HG03432 (cell line): ENCODE results near the gene GYS1.
A peak's percentile ranks its signal among the peaks of the same experiment; 100 is the strongest.
"Not testable (repeated sequence)": the region's sequence is repeated elsewhere in the genome, so short reads cannot be mapped to it uniquely, and the experiment has no call there.

Experiments used
- ATAC-seq: cut with Tn5 transposase; IDR thresholded peaks from one replicate; pipeline ENCODE4 v1.9.1; 2021; ENCODE audit warnings: mild to moderate bottlenecking, moderate library complexity; ENCODE audit not compliant: unreplicated experiment

Gene GYS1

DNA sequence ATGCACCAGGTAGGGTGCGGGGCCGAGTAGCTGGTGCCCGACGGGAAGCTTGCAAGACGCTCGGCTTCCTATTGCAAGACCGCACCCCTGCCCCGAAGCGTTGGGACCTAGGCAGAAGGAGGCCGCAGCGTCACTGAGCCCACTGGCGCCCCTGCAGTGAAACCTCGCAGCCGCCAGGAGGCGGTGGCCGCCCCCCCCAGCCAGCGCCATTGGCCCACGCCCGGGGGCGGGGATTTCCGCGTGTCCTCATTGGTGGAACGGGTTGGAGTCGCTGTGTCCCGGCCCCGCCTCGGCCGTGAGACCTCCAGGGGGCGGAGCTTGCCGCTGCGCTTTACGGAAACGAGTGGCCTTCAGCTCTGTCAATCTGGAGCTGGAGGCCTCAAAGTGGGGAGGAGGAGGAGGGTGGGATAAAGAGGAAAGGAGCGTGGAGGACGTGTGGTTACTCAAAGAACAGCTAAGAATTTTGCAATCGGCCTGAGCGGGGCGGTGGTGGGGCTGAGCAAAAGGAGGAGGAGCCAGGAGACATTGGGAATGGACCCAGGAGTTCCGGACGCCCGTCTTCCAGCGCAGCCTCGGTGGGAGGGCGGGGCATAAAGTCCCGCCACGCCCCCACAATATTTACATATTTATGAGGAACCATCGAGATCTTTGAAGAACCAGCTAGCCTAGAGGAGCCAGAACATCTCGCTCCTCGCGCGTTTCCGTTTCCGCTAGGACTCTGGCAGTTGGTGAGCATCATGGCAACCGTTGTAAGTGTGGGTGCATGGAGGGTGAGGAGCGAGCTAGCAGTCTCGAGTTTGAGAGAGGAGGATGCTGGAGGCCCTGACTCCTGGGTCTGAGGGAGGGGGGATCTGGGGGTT, at the start of gene GYS1, which contains the start of gene RUVBL2:
GYS1 (minus strand) TSS at position 135 of the 860 bp plus-strand sequence. CDS start 197 bp downstream, outside the sequence.
RUVBL2 (plus strand) TSS at position 713 of the 860 bp plus-strand sequence; CDS start at position 738, 25 bp downstream.
- ATAC-seq, result peak; percentile 86

DNA sequence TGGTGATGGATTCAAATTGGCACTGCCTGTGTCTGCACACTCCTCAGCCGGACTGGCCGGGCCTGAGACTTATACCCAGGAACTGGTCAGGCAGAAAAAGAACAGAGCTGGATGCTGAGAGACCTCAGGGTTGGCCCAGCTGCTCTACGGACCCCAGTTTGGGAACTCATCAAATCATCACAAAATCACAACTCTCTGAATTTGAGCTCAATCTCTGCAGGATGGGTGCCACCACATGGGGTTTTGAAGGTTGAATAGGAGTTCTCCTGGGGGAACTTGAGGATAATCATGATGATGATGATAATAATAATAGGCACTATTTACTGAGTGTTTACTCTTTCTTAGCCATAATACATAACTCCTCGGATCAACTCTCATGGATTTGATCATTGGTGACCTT, 49.6 kb upstream of the GYS1 start:
- not testable (repeated sequence) for ATAC-seq

DNA sequence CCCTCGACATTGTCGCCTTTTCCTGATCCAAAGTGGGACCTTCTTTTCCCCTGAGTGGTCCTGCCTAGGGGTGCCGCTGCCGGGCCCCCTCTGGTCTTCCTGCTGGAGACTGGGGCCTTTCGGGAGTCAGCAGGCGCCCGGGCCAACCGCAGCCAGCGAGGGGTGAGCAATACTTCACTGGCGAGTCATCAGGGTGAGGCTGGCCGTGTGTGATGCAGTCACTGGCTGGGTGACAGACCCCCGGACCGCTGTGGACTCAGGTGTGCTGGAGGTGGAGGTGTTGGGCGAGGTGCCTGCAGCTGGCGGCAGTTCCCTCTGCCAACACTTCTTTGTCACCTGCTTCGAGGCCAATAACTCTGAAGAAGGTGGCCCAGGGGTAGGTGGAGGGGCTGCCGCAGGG, 49.1 kb upstream of the GYS1 start:
- no peak for ATAC-seq

DNA sequence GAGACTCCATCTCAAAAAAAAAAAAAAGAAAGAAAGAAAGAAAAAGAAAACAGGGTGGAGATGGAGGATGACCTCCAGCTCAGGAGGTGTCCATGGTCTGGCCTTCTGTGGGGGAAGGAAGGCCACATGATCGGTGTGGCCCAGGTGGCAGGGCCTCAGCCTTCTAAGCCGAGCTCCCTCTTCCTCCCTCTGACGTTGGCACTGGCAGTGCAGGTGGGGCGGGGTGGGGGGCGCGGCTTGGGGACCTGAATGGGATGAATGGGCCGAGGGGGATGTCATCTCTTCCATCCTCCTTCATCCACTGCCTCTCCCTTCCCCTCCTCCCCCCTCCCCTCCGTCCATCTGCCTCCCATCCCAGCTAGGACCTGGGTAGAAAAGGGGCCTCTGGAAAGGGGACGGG, 46.6 kb upstream of the GYS1 start:
- ATAC-seq, result not testable (repeated sequence)

DNA sequence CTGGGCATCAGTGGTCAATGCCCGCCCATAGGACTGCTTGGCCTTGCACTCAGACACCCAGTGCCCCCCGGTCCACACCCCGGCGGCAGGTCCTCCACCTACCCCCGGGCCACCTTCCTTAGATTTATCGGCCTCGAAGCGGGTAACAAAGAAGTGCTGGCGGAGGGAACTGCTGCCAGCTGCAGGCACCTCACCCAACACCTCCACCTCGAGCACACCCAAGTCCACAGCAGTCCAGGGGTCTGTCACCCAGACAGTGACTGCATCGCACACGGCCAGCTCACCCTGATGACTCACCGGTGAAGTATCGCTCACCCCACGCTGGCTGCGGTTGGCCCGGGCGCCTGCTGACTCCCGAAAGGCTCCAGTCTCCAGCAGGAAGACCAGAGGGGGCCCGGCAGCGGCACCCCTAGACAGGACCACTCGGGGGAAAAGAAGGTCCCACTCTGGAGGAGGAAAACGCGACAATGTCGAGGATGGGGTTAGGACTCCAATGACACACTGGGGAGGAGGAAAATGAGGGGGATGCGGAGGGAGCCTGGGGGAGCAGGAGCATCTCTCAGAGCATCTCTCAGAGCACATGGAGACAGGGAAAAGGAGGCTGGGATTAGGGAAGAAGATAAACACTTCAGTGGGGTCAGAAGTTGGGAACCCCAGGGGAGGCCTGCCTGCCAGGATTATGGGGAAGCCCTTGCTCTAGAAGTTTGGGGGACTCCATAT, 45.6 kb upstream of the GYS1 start:
- not testable (repeated sequence) for ATAC-seq

DNA sequence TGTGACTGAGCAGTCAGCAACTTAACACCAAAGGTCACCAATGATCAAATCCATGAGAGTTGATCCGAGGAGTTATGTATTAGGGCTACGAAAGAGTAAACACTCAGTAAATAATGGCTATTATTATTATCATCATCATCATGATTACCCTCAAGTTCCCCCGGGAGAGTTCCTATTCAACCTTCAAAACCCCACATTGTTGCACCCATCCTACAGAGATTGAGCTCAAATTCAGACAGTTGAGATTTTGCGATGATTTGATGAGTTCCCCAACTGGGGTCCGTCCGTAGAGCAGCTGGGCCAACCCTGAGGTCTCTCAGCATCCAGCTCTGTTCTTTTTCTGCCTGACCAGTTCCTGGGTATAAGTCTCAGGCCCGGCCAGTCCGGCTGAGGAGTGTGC, 45.0 kb upstream of the GYS1 start:
- ATAC-seq, result not testable (repeated sequence)

DNA sequence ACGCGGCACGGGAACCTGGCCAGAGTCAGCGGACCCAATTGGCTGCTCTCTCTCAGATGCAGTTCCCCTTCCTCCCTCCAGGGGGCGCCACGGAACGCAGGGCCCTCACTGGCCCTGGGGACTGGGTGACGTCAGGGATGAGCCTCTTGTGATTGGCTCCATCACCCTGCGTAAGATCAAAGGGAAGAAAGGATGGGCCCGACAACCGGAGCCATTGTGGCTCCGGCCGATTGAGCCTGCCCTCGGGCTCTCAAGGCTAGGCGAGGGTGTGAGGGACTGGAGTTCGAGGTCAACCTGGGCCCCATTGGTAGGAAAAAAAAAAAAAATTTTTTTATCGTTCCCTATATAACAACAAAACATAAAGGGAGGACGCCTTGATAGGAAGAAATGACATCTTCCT, 43.7 kb upstream of the GYS1 start, which contains the start of gene CGB1:
CGB1 (minus strand) TSS at position 81 of the 400 bp plus-strand sequence. CDS start 184 bp downstream, outside the sequence.
- not testable (repeated sequence) for ATAC-seq

DNA sequence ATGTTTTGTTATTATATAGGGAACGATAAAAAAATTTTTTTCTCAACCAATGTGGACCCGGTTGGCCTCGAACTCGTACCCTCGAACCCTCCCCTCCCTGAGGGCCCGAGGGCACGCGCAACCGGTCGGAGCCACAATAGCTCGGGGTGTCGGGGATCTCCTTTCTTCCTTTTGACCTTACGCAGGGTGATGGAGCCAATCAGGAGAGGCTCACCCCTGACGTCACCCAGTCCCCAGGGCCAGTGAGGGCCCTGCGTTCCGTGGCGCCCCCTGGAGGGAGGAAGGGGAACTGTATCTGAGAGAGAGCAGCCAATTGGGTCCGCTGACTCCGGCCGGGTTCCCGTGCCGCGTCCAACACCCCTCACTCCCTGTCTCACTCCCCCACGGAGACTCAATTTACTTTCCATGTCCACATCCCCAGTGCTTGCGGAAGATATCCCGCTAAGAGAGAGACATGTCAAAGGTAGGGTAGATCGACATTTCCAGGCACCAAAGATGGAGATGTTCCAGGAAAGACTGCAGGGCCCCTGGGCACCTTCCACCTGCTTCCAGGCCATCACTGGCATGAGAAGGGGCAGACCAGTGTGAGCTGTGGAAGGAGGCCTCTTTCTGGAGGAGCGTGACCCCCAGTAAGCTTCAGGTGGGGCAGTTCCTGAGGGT, 38.7 kb upstream of the GYS1 start, which contains the start of gene CGB2:
CGB2 (plus strand) TSS at position 249 of the 660 bp plus-strand sequence; CDS start at position 455, 206 bp downstream.
- ATAC-seq, result not testable (repeated sequence)

DNA sequence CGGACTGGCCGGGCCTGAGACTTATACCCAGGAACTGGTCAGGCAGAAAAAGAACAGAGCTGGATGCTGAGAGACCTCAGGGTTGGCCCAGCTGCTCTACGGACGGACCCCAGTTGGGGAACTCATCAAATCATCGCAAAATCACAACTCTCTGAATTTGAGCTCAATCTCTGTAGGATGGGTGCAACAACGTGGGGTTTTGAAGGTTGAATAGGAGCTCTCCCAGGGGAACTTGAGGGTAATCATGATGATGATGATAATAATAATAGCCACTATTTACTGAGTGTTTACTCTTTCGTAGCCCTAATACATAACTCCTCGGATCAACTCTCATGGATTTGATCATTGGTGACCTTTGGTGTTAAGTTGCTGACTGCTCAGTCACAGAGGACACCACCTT, 37.2 kb upstream of the GYS1 start:
- ATAC-seq, result not testable (repeated sequence)

DNA sequence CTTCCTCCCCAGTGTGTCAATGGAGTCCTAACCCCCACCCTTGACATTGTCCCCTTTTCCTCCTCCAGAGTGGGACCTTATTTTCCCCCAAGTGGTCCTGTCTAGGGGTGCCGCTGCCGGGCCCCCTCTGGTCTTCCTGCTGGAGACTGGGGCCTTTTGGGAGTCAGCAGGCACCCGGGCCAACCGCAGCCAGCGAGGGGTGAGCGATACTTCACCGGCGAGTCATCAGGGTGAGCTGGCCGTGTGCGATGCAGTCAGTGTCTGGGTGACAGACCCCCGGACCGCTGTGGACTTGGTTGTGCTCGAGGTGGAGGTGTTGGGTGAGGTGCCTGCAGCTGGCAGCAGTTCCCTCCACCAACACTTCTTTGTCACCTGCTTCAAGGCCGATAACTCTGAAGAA, 36.6 kb upstream of the GYS1 start:
- ATAC-seq, result not testable (repeated sequence)

DNA sequence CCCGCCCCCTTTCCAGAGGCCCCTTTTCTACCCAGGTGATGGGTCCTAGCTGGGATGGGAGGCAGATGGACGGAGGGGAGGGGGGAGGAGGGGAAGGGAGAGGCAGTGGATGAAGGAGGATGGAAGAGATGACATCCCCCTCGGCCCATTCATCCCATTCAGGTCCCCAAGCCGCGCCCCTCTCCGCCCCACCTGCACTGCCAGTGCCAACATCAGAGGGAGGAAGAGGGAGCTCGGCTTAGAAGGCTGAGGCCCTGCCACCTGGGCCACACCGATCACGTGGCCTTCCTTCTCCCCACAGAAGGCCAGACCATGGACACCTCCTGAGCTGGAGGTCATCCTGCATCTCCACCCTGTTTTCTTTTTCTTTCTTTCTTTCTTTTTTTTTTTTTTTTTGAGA, 35.6 kb upstream of the GYS1 start:
- ATAC-seq, result not testable (repeated sequence)

DNA sequence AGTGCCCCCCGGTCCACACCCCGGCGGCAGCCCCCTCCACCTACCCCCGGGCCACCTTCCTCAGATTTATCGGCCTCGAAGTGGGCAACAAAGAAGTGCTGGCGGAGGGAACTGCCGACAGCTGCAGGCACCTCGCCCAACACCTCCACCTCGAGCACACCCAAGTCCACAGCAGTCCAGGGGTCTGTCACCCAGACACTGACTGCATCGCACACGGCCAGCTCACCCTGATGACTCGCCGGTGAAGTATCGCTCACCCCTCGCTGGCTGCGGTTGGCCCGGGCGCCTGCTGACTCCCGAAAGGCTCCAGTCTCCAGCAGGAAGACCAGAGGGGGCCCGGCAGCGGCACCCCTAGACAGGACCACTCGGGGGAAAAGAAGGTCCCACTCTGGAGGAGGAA, 32.5 kb upstream of the GYS1 start:
- not testable (repeated sequence) for ATAC-seq

DNA sequence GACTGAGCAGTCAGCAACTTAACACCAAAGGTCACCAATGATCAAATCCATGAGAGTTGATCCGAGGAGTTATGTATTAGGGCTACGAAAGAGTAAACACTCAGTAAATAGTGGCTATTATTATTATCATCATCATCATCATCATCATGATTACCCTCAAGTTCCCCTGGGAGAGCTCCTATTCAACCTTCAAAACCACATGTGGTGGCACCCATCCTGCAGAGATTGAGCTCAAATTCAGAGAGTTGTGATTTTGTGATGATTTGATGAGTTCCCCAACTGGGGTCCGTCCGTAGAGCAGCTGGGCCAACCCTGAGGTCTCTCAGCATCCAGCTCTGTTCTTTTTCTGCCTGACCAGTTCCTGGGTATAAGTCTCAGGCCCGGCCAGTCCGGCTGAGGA, 32.0 kb upstream of the GYS1 start:
- not testable (repeated sequence) for ATAC-seq

DNA sequence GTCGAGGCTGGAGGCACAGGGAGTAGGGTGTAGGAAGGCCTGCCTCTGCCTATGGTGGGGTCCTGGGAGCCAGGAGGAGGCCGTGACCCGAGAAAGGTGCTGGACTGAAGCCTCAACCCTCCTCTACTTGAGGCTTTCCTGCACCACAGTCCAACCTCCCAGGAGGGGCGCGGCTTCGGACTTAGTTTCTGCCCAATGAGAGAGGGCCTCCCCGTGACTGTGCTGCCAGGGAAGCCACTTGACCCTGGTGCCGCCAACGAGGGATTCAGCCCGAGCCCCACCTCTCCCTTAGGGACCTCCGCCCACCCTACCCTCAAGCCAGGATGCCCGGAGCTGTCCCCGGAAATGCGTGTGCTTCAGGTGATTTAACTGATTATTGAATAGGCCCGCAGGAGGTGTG, 31.1 kb upstream of the GYS1 start, which contains the start of gene CGB3:
CGB3 (minus strand) TSS at position 101 of the 400 bp plus-strand sequence. CDS start 362 bp downstream, outside the sequence.
- not testable (repeated sequence) for ATAC-seq

DNA sequence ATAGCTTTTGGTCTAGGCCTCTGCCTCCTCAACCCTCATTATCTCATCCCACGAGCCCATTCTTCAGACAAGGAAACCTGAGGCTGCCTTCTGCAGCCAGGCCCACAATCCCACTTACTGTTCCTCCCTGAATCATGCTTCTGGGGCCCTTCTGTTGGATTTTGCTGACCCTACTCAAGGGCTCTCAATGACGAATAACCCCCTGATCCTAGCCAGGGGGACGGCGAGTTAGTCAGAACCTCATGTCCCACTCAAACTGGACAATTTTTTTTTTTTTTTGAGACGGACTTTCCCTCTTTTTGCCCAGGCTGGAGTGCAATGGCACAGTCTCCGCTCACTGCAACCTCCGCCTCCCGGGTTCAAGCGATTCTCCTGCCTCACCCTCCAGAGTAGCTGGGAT, 29.0 kb upstream of the GYS1 start:
- ATAC-seq, result no peak

DNA sequence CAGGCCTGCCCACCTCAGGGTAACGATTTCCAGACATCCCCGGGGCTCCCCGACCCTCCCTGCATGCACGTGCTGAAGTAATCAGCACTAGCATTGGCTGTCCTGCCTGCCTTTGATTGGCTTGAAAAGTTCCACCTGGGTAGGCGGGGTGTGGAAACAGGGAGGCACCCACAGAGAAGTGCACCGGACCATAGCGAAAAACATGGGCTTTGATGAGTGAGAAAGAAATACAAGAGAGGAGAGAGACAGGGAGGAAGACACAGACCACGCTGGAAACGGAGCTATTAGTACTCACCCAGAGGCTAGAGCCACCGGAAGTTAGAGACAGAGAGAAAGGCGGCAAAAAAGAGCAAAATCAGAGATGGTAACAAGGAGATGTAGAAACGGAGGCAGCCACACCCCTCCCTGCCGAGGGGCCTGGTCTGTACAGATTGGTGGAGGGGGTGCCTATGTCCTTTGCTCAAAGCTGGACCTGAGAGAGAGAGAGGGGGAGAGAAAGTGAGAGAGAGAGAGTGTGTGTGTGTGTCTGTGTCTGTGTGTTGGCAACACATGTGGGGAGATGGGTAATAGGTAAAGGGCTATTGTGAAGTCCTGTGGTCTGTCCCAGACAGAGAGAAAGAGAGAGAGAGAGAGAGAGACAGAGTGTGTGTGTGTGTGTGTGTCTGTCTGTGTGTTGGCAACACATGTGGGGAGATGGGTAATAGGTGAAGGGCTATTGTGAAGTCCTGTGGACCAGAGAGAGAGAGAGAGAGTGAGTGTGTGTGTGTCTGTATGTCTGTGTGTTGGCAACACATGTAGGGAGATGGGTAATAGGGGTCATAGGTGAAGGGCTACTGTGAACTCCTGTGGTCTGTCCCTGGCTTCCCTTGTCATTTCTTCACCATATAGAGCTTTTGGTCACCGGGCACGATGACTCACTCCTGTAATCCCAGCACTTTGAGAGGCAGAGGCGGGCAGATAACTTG, 28.1 kb upstream of the GYS1 start:
- ATAC-seq, result no peak

DNA sequence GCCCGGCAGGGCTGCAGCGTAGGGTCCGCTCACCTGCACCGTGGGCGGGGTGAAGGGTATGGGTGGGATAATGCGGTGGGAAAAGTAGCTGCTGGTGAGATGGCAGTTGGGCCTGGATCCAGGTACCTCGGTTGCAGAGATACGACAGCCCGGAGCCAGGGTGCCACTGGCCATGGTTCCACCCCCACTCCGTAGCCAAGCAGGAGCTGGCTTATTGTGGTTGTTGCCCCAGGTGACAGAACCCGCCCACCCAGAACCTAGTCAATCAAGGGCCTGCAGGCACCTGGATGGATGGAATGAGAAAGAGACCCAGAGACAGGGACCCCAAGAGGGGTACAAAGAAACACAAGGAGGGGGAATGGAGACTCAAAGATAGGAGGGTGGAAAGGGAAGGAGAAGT, 27.2 kb upstream of the GYS1 start:
- no peak for ATAC-seq

DNA sequence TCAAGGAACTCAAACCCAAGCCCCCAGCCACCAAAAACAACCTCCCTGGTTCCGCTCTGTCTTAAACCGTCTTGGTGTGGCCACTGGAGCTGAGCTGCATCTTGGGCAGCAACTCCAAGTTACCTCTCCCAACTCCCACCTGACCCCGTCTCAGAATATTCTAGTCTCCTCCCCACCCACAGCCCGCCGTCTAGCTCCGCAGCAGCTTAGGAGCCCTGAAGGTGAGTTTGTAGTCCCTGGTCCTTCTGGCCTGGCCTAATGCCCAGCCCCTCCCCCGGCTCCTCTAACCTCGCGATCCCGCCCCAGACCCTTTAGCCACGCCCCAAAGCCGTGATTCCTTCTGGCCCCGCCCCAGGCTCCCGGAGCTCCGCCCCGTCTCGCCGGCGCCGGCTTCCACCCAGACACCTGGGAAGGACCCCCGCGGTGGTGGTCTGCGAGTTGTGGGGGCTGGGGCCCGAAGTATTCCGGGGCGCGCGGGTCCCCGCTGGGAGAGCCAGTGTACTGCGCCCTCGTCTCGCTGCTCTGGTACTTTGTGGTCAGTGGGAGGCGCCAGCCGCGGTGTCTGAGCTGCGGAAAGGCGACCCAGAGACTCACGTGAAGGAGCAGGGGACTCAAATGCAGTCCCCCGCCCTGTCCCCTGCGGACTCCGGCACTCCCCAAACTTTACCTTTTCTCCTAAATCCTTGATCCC, 26.3 kb upstream of the GYS1 start:
- ATAC-seq, result no peak
